NCI-H69 (cell line): ENCODE measurements around the gene NUTM2A.
"Not testable (repeated sequence)": the region's sequence is repeated elsewhere in the genome, so short reads cannot be mapped to it uniquely, and the experiment has no call there.

Experiments used
- DNase-seq: peaks from one replicate; lab custom pipeline; 2025; lab: John Stamatoyannopoulos, UW

NUTM2A gene

GRCh38 chr10:87247335-87247734, 22.1 kb downstream of the NUTM2A start:
- not testable (repeated sequence) for DNase-seq

DNA sequence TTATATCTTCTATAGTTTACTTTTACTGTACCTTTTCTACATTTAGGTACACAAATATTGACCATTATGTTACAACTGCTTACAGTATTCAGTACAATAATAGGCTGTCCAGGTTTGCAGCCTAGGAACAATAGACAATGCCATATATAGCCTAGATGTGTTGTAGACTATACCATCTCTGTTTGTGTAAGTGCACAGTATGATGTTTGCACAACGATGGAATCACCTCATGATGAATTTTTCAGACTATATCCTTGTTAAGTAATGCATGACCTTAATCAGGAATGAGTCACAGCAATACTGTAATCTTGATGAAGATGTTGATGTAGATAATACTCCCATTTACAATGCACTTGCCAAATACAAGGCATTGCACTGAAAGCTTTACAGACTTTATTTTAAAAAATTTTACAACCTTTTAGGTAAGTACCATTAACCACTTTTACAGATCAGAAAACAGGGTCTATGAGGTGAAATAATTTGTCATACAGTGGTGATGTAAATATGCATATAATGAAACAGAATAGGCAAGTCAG, 23.6 kb downstream of the NUTM2A start:
- peak; percentile 27 for DNase-seq

GRCh38 chr10:87280749-87281392, 55.6 kb downstream of the NUTM2A start:
- DNase-seq, result not testable (repeated sequence)
